HEK293 (cell line): ENCODE measurements around the gene CEBPA.
A peak's percentile ranks its signal among the peaks of the same experiment; 100 is the strongest.

ENCODE experiments used
- ELK4 ChIP-seq: IDR thresholded peaks from 2 replicates; pipeline ENCODE4 v1.6.1; 2011; ENCODE audit warnings: mild to moderate bottlenecking, low read depth, low read length, borderline replicate concordance
- GLIS1 ChIP-seq: fragments of 450-650 bp; formaldehyde crosslinking; IDR thresholded peaks from 2 replicates; pipeline ENCODE4 v1.5.1; 2016; ENCODE audit warnings: missing biosample characterization, missing genetic modification characterization
- HOXD13 ChIP-seq: sonication (generic); formaldehyde crosslinking; IDR thresholded peaks from 2 replicates; pipeline ENCODE4 v1.8.0; 2022; ENCODE audit warnings: missing genetic modification reagents, borderline replicate concordance
- OSR2 ChIP-seq: fragments of 450-650 bp; formaldehyde crosslinking; IDR thresholded peaks from 2 replicates; pipeline ENCODE4 v1.5.1; 2016; ENCODE audit warnings: missing biosample characterization, missing genetic modification characterization
- SALL2 ChIP-seq: fragments of 450-650 bp; formaldehyde crosslinking; IDR thresholded peaks from 2 replicates; pipeline ENCODE4 v1.5.0; 2017; ENCODE audit warnings: missing biosample characterization, mild to moderate bottlenecking, missing genetic modification characterization, borderline replicate concordance
- SETDB1 ChIP-seq: IDR thresholded peaks from one replicate; pipeline ENCODE4 v1.6.1; 2017; ENCODE audit warnings: mild to moderate bottlenecking, low read length, moderate library complexity, mixed read lengths; ENCODE audit not compliant: insufficient read length
- TSHZ1 ChIP-seq: fragments of 450-650 bp; formaldehyde crosslinking; IDR thresholded peaks from 2 replicates; pipeline ENCODE4 v1.5.1; 2016; ENCODE audit warnings: missing biosample characterization, missing genetic modification characterization, borderline replicate concordance
- ZBTB20 ChIP-seq: fragments of 450-650 bp; formaldehyde crosslinking; IDR thresholded peaks from 2 replicates; pipeline ENCODE4 v1.5.1; 2016; ENCODE audit warnings: missing biosample characterization, missing genetic modification characterization
- ZBTB48 ChIP-seq: fragments of 450-650 bp; formaldehyde crosslinking; IDR thresholded peaks from 2 replicates; pipeline ENCODE4 v1.5.1; 2016; ENCODE audit warnings: missing biosample characterization, missing genetic modification characterization
- ZBTB8A ChIP-seq: fragments of 450-650 bp; formaldehyde crosslinking; IDR thresholded peaks from 2 replicates; pipeline ENCODE4 v1.5.1; 2016; ENCODE audit warnings: missing biosample characterization, missing genetic modification characterization
- ZFHX2 ChIP-seq: fragments of 450-650 bp; formaldehyde crosslinking; conservative IDR thresholded peaks from 2 replicates; pipeline ENCODE4 v1.5.1; 2016; ENCODE audit warnings: missing biosample characterization, missing genetic modification characterization
- ZNF132 ChIP-seq: fragments of 450-650 bp; formaldehyde crosslinking; IDR thresholded peaks from 2 replicates; pipeline ENCODE4 v1.5.1; 2017; ENCODE audit warnings: missing biosample characterization, missing genetic modification characterization, borderline replicate concordance
- ZNF133 ChIP-seq: fragments of 450-650 bp; formaldehyde crosslinking; IDR thresholded peaks from 2 replicates; pipeline ENCODE4 v1.5.1; 2016; ENCODE audit warnings: missing biosample characterization, missing genetic modification characterization
- ZNF146 ChIP-seq: fragments of 450-650 bp; formaldehyde crosslinking; IDR thresholded peaks from 2 replicates; pipeline ENCODE4 v1.5.1; 2016; ENCODE audit warnings: missing biosample characterization, missing genetic modification characterization
- ZNF16 ChIP-seq: fragments of 450-650 bp; formaldehyde crosslinking; IDR thresholded peaks from 2 replicates; pipeline ENCODE4 v1.5.1; 2016; ENCODE audit warnings: low read depth, missing biosample characterization, missing genetic modification characterization
- ZNF18 ChIP-seq: fragments of 450-650 bp; formaldehyde crosslinking; IDR thresholded peaks from 2 replicates; pipeline ENCODE4 v1.5.1; 2016; ENCODE audit warnings: missing biosample characterization, missing genetic modification characterization
- ZNF24 ChIP-seq: fragments of 450-650 bp; formaldehyde crosslinking; IDR thresholded peaks from 2 replicates; pipeline ENCODE4 v1.5.1; 2016; ENCODE audit warnings: missing biosample characterization, missing genetic modification characterization
- ZNF280D ChIP-seq: fragments of 450-650 bp; formaldehyde crosslinking; IDR thresholded peaks from 2 replicates; pipeline ENCODE4 v1.5.1; 2016; ENCODE audit warnings: missing biosample characterization, missing genetic modification characterization
- ZNF324 ChIP-seq: fragments of 450-650 bp; formaldehyde crosslinking; IDR thresholded peaks from 2 replicates; pipeline ENCODE4 v1.5.1; 2016; ENCODE audit warnings: missing biosample characterization, missing genetic modification characterization
- ZNF341 ChIP-seq: fragments of 450-650 bp; formaldehyde crosslinking; IDR thresholded peaks from 2 replicates; pipeline ENCODE4; 2016; ENCODE audit warnings: low read depth, missing biosample characterization, missing genetic modification characterization
- ZNF514 ChIP-seq: fragments of 450-650 bp; formaldehyde crosslinking; IDR thresholded peaks from 2 replicates; pipeline ENCODE4 v1.5.1; 2016; ENCODE audit warnings: missing biosample characterization, missing genetic modification characterization
- ZNF521 ChIP-seq: fragments of 450-650 bp; formaldehyde crosslinking; IDR thresholded peaks from 2 replicates; pipeline ENCODE4 v1.5.1; 2017; ENCODE audit warnings: missing biosample characterization, mild to moderate bottlenecking, missing genetic modification characterization
- ZNF558 ChIP-seq: fragments of 450-650 bp; formaldehyde crosslinking; IDR thresholded peaks from 2 replicates; pipeline ENCODE4 v1.5.1; 2016; ENCODE audit warnings: missing biosample characterization, missing genetic modification characterization
- ZNF596 ChIP-seq: fragments of 450-650 bp; IDR thresholded peaks from 2 replicates; pipeline ENCODE4 v1.5.0; 2018; ENCODE audit warnings: missing biosample characterization, mild to moderate bottlenecking, missing genetic modification characterization, moderate library complexity
- ZNF610 ChIP-seq: fragments of 450-650 bp; formaldehyde crosslinking; IDR thresholded peaks from 2 replicates; pipeline ENCODE4 v1.5.1; 2016; ENCODE audit warnings: missing biosample characterization, missing genetic modification characterization, borderline replicate concordance
- ZNF629 ChIP-seq: fragments of 450-650 bp; formaldehyde crosslinking; IDR thresholded peaks from 2 replicates; pipeline ENCODE4 v1.5.1; 2017; ENCODE audit warnings: missing biosample characterization, missing genetic modification characterization
- ZNF664 ChIP-seq: fragments of 450-650 bp; formaldehyde crosslinking; IDR thresholded peaks from 2 replicates; pipeline ENCODE4 v1.5.1; 2016; ENCODE audit warnings: missing biosample characterization, missing genetic modification characterization
- ZNF670 ChIP-seq: fragments of 450-650 bp; formaldehyde crosslinking; IDR thresholded peaks from 2 replicates; pipeline ENCODE4 v1.5.1; 2016; ENCODE audit warnings: missing biosample characterization, missing genetic modification characterization, low read depth
- ZNF76 ChIP-seq: fragments of 450-650 bp; formaldehyde crosslinking; IDR thresholded peaks from 2 replicates; pipeline ENCODE4; 2016; ENCODE audit warnings: low read depth, missing biosample characterization, missing genetic modification characterization, borderline replicate concordance
- ZSCAN30 ChIP-seq: fragments of 450-650 bp; IDR thresholded peaks from 2 replicates; pipeline ENCODE4 v1.5.1; 2018; ENCODE audit warnings: missing biosample characterization, mild to moderate bottlenecking, missing genetic modification characterization, moderate library complexity

The CEBPA gene

GRCh38 chr19:33293255-33294057 is 8.9 kb downstream of the CEBPA start (continued):
- TF ChIP-seq TSHZ1 (tag by site-specific recombination) (peak; percentile 91), ZNF629 (peak; percentile 94), ZNF664 (tag by site-specific recombination) (peak; percentile 76), ZNF514 (tag by site-specific recombination) (no peak), ZNF280D (tag by site-specific recombination) (no peak), ZNF146 (tag by site-specific recombination) (peak; percentile 85), ZNF341 (tag by site-specific recombination) (peak; percentile 75), OSR2 (peak; percentile 98), ZNF18 (tag by site-specific recombination) (peak; percentile 90), ZNF76 (peak; percentile 80), ZNF521 (tag by site-specific recombination) (no peak), ZNF558 (peak; percentile 81; the same call in 1 of the 2 replicates), ZNF596 (tag by site-specific recombination) (peak; percentile 82), ZNF670 (tag by site-specific recombination) (no peak), SALL2 (tag by site-specific recombination) (no peak), ZNF132 (0 out of 2 replicates have a peak, but pooled peaks have one; percentile 59), HOXD13 (CRISPR knock-in tag) (0 out of 2 replicates have a peak, but pooled peaks have one; percentile 22), ZBTB8A (peak; percentile 85), ELK4 (no peak), GLIS1 (tag by site-specific recombination) (peak; percentile 100), ZBTB20 (tag by site-specific recombination) (peak; percentile 86), SETDB1 (no peak), ZNF324 (tag by site-specific recombination) (peak; percentile 95), ZNF610 (tag by site-specific recombination) (peak; percentile 83), ZBTB48 (tag by site-specific recombination) (peak; percentile 98), ZNF24 (tag by site-specific recombination) (peak; percentile 97), ZSCAN30 (tag by site-specific recombination) (peak; percentile 70; the same call in 1 of the 2 replicates), ZFHX2 (tag by site-specific recombination) (peak; percentile 38; the same call in 1 of the 2 replicates), ZNF133 (tag by site-specific recombination) (no peak), ZNF16 (tag by site-specific recombination) (no peak)
